Measurements from ENCODE around the gene TDRD12.

Gene TDRD12

GRCh38 chr19:32718286-32718685, 1.3 kb upstream of the TDRD12 start:
- Mint-ChIP-seq H3K36me3 (ENCODE audit: low read depth) (peaks cover 27% of the 10 kb centered on the region), H3K27ac (no peak overlapping the region), H3K27me3 (ENCODE audit: low read depth) (no peaks in the 10 kb centered on the region), H3K4me3 (no peak overlapping the region), H3K4me1 (no peaks in the 10 kb centered on the region), H3K9me3 (peaks cover 2% of the 10 kb centered on the region)
- TF ChIP-seq CTCF (IDR thresholded peaks at IDR 0.05; ENCODE audit: unreplicated experiment in 3 of 3) = no peak

DNA sequence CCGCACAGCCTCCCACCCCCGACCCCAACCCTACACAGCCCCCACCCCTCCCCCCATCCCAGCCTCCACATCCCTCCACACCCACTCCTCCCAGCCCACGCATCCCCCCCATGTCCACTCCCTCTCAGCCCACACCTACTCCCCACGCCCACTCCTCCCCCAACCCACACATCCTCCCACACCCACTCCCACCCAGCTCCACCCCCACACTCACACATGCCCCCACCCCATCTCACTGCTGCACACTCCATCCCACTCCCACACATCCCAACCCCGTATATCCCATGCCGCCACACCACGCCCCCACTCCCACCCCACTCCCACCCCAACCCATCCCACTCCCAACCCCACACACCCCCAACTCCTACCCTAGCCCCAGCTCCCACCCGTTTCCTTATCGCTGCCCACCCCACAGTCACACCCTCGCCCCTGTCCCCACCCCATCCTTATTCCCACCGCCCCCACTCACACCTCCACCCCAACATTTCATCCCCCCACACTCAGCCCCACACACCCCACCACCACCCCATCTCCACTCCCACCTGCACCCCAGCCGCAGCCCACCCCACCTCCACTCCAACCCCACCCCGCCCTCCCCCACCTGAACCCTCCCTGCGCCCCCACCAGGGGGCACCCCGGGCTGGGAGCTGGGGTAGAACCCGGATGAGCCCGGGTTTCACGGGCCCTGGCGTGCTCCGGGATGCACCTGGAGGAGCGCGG, 809 bp downstream of the TDRD12 start:
- TF ChIP-seq CTCF (IDR thresholded peaks at IDR 0.05; ENCODE audit: unreplicated experiment in 3 of 3) = no peak
- Mint-ChIP-seq H3K27ac (no peak overlapping the region), H3K4me3 (no peak overlapping the region), H3K36me3 (ENCODE audit: low read depth) (peaks cover 9% of the 10 kb centered on the region), H3K9me3 (peaks cover 2% of the 10 kb centered on the region), H3K4me1 (no peaks in the 10 kb centered on the region), H3K27me3 (ENCODE audit: low read depth) (no peaks in the 10 kb centered on the region)

DNA sequence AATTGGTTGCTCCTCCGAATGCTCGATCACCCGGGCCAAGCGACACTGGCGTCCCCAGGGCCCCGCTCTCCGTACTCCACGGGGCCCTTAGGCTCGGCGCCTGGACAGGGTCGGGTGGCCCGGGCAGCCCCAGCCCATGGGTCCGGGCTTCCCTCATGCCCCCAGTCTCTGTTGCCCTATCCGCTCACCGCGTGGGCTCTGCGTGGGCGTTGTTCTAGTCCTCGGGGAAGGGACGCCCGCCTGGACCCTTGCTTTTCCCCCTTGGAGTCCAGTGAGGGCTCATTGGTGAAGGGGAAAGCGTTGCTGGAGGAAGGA, 1.3 kb downstream of the TDRD12 start:
- TF ChIP-seq CTCF (IDR thresholded peaks at IDR 0.05; ENCODE audit: unreplicated experiment in 3 of 3) = no peak
- Mint-ChIP-seq H3K9me3 (peaks cover 2% of the 10 kb centered on the region), H3K4me3 (no peak overlapping the region), H3K4me1 (no peaks in the 10 kb centered on the region), H3K36me3 (ENCODE audit: low read depth) (peaks cover 8% of the 10 kb centered on the region), H3K27ac (no peak overlapping the region), H3K27me3 (ENCODE audit: low read depth) (no peaks in the 10 kb centered on the region)

GRCh38 chr19:32735936-32736335, 16.4 kb downstream of the TDRD12 start:
- H3K27ac Mint-ChIP-seq = no peak overlapping the region
- no peaks in the 10 kb centered on the region for H3K4me1 Mint-ChIP-seq
- H3K27me3 Mint-ChIP-seq (ENCODE audit: low read depth) = peaks cover 7% of the 10 kb centered on the region
- H3K4me3 Mint-ChIP-seq = no peak overlapping the region
- H3K9me3 Mint-ChIP-seq = no peaks in the 10 kb centered on the region
- TF ChIP-seq CTCF (IDR thresholded peaks at IDR 0.05; ENCODE audit: unreplicated experiment in 3 of 3) = no peak
- H3K36me3 Mint-ChIP-seq (ENCODE audit: low read depth) = no peaks in the 10 kb centered on the region

DNA sequence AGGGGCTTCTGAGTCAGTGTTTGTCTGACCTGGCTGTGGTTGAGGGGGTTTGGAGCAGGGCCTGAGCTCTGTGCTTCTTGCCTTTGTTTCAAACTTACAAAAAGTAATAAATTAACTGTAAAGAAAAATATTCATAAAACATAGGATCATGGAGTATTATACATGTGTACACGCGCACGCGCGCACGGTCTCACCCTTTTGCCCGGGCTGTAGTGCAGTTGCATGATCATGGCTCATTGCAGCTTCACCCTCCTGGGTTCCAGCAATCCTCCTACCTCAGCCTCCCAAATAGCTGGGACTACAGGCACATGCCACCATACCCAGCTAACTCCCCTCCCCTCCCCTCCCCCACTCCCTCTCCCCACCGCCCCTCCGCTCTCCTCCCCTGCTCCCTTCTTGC, 23.5 kb downstream of the TDRD12 start:
- Mint-ChIP-seq H3K4me3 (no peak overlapping the region), H3K27ac (no peak overlapping the region), H3K4me1 (no peaks in the 10 kb centered on the region), H3K36me3 (ENCODE audit: low read depth) (no peaks in the 10 kb centered on the region), H3K9me3 (no peaks in the 10 kb centered on the region), H3K27me3 (ENCODE audit: low read depth) (peaks cover 6% of the 10 kb centered on the region)
- TF ChIP-seq CTCF (IDR thresholded peaks at IDR 0.05; ENCODE audit: unreplicated experiment in 3 of 3) = no peak

GRCh38 chr19:32743447-32743846, 23.9 kb downstream of the TDRD12 start:
- Mint-ChIP-seq H3K4me1 (no peaks in the 10 kb centered on the region), H3K9me3 (no peaks in the 10 kb centered on the region), H3K27me3 (ENCODE audit: low read depth) (peaks cover 6% of the 10 kb centered on the region), H3K36me3 (ENCODE audit: low read depth) (no peaks in the 10 kb centered on the region), H3K4me3 (no peak overlapping the region), H3K27ac (no peak overlapping the region)
- TF ChIP-seq CTCF (IDR thresholded peaks at IDR 0.05; ENCODE audit: unreplicated experiment in 3 of 3) = no peak

All from nephron (organoid).